ENCODE results near the gene KDM4C.

The KDM4C gene

DNA sequence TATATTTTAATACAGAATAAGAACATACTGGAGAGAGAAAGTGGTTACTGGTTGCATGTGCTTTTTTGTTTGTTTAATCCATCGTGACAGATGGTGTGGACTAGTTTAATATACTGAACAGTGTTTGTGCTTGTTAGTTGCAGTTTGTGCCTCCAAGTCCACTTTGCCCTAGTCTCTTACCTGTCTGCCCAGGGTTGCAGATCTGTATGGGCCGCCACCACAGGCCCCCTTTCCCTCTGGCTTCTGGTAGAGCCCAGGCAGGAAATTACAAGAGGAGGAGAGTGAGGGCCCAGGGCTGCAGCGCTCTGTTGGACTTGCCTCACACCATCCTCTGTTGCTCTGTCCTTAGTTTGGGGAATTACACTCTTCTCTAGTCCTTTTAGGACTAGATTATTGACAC lies 166.4 kb downstream of the KDM4C start:
- Histone ChIP-seq H3K79me2 (no peaks in the 10 kb centered on the region), H3K4me1 (no peaks in the 10 kb centered on the region), H2AFZ (no peak overlapping the region), H3K4me3 (ENCODE audit: low read depth, low read length) (no peak overlapping the region), H3K27ac (no peak overlapping the region), H3K27me3 (ENCODE audit: control insufficient read depth, insufficient read depth, low read length) (no peaks in the 10 kb centered on the region), H3K36me3 (ENCODE audit: control insufficient read depth, insufficient read depth, low read length) (no peaks in the 10 kb centered on the region), H3K4me2 (ENCODE audit: low read length) (no peak overlapping the region), H3K9ac (no peak overlapping the region), H3K9me3 (ENCODE audit: control insufficient read depth, low read length) (no peaks in the 10 kb centered on the region)
- TF ChIP-seq, protein P1, sequence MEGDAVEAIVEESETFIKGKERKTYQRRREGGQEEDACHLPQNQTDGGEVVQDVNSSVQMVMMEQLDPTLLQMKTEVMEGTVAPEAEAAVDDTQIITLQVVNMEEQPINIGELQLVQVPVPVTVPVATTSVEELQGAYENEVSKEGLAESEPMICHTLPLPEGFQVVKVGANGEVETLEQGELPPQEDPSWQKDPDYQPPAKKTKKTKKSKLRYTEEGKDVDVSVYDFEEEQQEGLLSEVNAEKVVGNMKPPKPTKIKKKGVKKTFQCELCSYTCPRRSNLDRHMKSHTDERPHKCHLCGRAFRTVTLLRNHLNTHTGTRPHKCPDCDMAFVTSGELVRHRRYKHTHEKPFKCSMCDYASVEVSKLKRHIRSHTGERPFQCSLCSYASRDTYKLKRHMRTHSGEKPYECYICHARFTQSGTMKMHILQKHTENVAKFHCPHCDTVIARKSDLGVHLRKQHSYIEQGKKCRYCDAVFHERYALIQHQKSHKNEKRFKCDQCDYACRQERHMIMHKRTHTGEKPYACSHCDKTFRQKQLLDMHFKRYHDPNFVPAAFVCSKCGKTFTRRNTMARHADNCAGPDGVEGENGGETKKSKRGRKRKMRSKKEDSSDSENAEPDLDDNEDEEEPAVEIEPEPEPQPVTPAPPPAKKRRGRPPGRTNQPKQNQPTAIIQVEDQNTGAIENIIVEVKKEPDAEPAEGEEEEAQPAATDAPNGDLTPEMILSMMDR (IDR thresholded peaks at IDR 0.05): no peak

DNA sequence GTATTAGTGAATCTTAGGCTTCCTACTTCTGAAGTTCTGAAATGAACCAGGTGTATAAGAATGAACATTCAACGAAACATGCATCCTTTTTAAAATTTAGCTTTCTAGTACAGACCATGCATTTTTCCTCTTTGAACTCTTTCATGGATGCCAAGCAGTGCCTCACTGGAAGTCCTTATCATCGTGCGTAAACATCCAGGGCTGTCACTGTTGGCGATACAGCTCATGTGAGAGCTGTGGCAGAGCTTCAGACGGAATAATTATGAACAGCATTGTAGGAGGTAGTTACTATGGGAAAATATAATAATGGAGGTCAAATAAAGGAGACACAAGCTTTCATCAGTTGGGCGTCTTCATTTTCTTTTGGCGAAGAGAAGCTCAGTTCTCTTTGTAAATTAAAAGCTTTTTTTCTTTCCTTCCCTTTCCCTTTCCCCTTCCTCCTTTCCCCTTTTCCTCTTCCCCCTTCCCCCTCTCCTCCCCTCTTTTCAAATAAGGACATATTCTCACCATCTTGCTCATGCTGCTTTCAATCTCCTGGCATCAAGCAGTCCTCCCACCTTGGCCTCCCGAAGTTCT lies 167.3 kb downstream of the KDM4C start:
- Histone ChIP-seq H3K27me3 (ENCODE audit: control insufficient read depth, insufficient read depth, low read length) (no peaks in the 10 kb centered on the region), H3K4me2 (ENCODE audit: low read length) (no peak overlapping the region), H3K79me2 (no peaks in the 10 kb centered on the region), H3K27ac (no peak overlapping the region), H3K9me3 (ENCODE audit: control insufficient read depth, low read length) (no peaks in the 10 kb centered on the region), H3K36me3 (ENCODE audit: control insufficient read depth, insufficient read depth, low read length) (no peaks in the 10 kb centered on the region), H2AFZ (no peak overlapping the region), H3K4me3 (ENCODE audit: low read depth, low read length) (no peak overlapping the region), H3K4me1 (no peaks in the 10 kb centered on the region), H3K9ac (no peak overlapping the region)
- TF ChIP-seq, protein P1 (IDR thresholded peaks at IDR 0.05): no peak

DNA sequence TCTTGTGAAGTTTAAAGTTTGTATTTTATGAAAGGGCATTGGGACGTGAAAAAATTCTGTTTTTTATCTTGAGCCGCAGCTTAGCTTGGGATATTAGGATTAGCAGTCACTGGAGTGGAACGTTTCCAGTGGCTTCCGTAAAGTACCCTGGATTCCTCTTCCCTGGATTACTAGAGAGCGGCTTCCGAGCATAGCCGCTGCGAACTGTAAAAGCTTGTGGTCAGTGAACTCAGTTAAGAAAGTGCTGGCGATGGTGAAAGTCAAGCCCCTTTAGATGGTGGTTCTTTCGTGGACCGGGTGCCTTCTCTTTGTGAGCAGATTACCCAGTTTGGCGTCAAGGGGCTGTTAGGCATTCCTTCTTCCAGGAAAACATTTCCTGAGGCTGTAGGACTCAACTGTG lies 168.1 kb downstream of the KDM4C start:
- Histone ChIP-seq H3K9ac (no peak overlapping the region), H3K36me3 (ENCODE audit: control insufficient read depth, insufficient read depth, low read length) (no peaks in the 10 kb centered on the region), H3K27ac (no peak overlapping the region), H3K9me3 (ENCODE audit: control insufficient read depth, low read length) (no peaks in the 10 kb centered on the region), H3K27me3 (ENCODE audit: control insufficient read depth, insufficient read depth, low read length) (no peaks in the 10 kb centered on the region), H3K79me2 (no peaks in the 10 kb centered on the region), H2AFZ (no peak overlapping the region), H3K4me3 (ENCODE audit: low read depth, low read length) (no peak overlapping the region), H3K4me1 (no peaks in the 10 kb centered on the region), H3K4me2 (ENCODE audit: low read length) (no peak overlapping the region)
- TF ChIP-seq, protein P1 (IDR thresholded peaks at IDR 0.05): no peak

DNA sequence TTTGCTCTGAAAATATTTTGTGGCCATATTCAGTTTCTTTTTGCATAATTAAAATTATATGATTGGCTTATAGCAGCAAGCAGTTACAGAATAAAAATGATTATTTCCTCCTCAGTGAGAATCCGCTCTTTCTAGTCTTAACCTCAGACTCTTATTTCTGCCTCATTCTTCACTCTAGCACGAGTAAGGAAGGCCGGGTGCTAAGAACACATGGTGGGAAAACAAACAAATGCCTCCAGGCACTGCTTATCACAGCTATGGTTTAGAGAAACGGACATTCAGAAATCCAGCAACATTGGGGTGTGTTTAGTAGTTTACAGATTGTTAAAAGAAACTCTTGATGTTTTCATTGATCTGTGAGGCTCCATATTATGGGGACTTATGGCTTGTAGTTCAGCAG lies 168.7 kb downstream of the KDM4C start:
- TF ChIP-seq, protein P1 (IDR thresholded peaks at IDR 0.05): no peak
- Histone ChIP-seq H3K27ac (no peak overlapping the region), H3K27me3 (ENCODE audit: control insufficient read depth, insufficient read depth, low read length) (no peaks in the 10 kb centered on the region)

DNA sequence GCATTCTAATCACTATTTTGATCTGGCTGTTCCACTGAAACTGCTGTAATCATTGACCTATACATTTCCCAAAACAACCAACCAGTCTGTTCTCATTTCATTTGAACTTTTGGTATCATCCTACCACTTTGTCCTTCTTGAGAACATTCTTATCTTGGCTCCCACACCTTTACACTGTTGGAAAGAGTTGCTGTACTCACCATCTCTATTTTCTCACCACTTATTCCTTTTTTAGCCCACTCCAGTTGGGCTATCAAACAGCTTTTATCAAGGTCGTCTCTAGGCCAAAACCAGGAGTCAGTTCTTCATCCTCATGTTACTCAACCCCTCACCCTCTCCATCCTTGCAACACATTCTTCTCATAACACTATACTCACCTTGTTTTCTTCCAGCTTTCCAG lies 170.1 kb downstream of the KDM4C start:
- no peaks in the 10 kb centered on the region for H3K79me2 ChIP-seq
- H3K27ac ChIP-seq: no peak overlapping the region
- H3K27me3 ChIP-seq (ENCODE audit: control insufficient read depth, insufficient read depth, low read length): no peaks in the 10 kb centered on the region
- no peaks in the 10 kb centered on the region for H3K9me3 ChIP-seq (ENCODE audit: control insufficient read depth, low read length)
- H3K4me1 ChIP-seq: no peaks in the 10 kb centered on the region
- TF ChIP-seq, protein P1 (IDR thresholded peaks at IDR 0.05): no peak
- no peak overlapping the region for H3K9ac ChIP-seq
- no peaks in the 10 kb centered on the region for H3K36me3 ChIP-seq (ENCODE audit: control insufficient read depth, insufficient read depth, low read length)
- H3K4me3 ChIP-seq (ENCODE audit: low read depth, low read length): no peak overlapping the region
- no peak overlapping the region for H3K4me2 ChIP-seq (ENCODE audit: low read length)
- H2AFZ ChIP-seq: no peak overlapping the region

More for the DNA sequence above, 168.7 kb downstream of the KDM4C start:
- Histone ChIP-seq H3K4me3 (ENCODE audit: low read depth, low read length) (no peak overlapping the region), H3K36me3 (ENCODE audit: control insufficient read depth, insufficient read depth, low read length) (no peaks in the 10 kb centered on the region), H3K9me3 (ENCODE audit: control insufficient read depth, low read length) (no peaks in the 10 kb centered on the region), H3K9ac (no peak overlapping the region), H3K4me2 (ENCODE audit: low read length) (no peak overlapping the region), H3K79me2 (no peaks in the 10 kb centered on the region), H3K4me1 (no peaks in the 10 kb centered on the region), H2AFZ (no peak overlapping the region)

Data from parathyroid adenoma (tissue), 2 donors.